ENCODE measurements around the gene BMX. TPM values are rescaled to one million over a fixed set of nuclear protein-coding genes. Genes with fewer than 3 reads are reported as not detected.

The BMX gene
- polyA plus RNA-seq, 1 experiment, result not detected

GRCh38 chrX:15523088-15523487, 22.5 kb downstream of the BMX start:
- H3K27me3 ChIP-seq (ENCODE audit: control insufficient read depth, insufficient read depth, low read length), result no peaks in the 10 kb centered on the region
- TF ChIP-seq CTCF (IDR thresholded peaks at IDR 0.05; ENCODE audit: insufficient read depth, low read depth, low read length), result no peak
- ChIA-PET CTCF (interaction anchor here (0.9 kb wide), 1 partner anchor 52 kb away, joined by 3 read pairs; no protein-coding TSS in a partner anchor), POLR2A (no interaction called here)
- no peaks in the 10 kb centered on the region for H3K36me3 ChIP-seq (ENCODE audit: control insufficient read depth, insufficient read depth, low read length)
- DNase-seq (ENCODE audit: low read depth), result no peak
- H3K4me3 ChIP-seq (ENCODE audit: low read depth, low read length), result no peak overlapping the region

GRCh38 chrX:15524417-15524816, 23.8 kb downstream of the BMX start:
- Histone ChIP-seq H3K4me3 (ENCODE audit: low read depth, low read length) (no peak overlapping the region), H3K36me3 (ENCODE audit: control insufficient read depth, insufficient read depth, low read length) (no peaks in the 10 kb centered on the region), H3K27me3 (ENCODE audit: control insufficient read depth, insufficient read depth, low read length) (no peaks in the 10 kb centered on the region)
- POLR2A ChIA-PET, result no interaction called here
- TF ChIP-seq CTCF (IDR thresholded peaks at IDR 0.05; ENCODE audit: insufficient read depth, low read depth, low read length), result no peak
- CTCF ChIA-PET, result interaction anchor here (0.7 kb wide), 1 partner anchor 12 kb away, joined by 3 read pairs; no protein-coding TSS in a partner anchor
- DNase-seq (ENCODE audit: low read depth), result peak; percentile 3

- TF ChIP-seq CTCF (IDR thresholded peaks at IDR 0.05; ENCODE audit: insufficient read depth, low read depth, low read length), result no peak
- Histone ChIP-seq H3K4me3 (ENCODE audit: low read depth, low read length) (no peak overlapping the region), H3K36me3 (ENCODE audit: control insufficient read depth, insufficient read depth, low read length) (no peaks in the 10 kb centered on the region), H3K27me3 (ENCODE audit: control insufficient read depth, insufficient read depth, low read length) (no peaks in the 10 kb centered on the region)
- POLR2A ChIA-PET, result no interaction called here
- no peak for DNase-seq (ENCODE audit: low read depth)
- CTCF ChIA-PET, result no interaction called here
Measured at GRCh38 chrX:15525664-15526416, 25.2 kb downstream of the BMX start.

GRCh38 chrX:15529165-15529564, 28.6 kb downstream of the BMX start:
- Histone ChIP-seq H3K27me3 (ENCODE audit: control insufficient read depth, insufficient read depth, low read length) (no peaks in the 10 kb centered on the region), H3K4me3 (ENCODE audit: low read depth, low read length) (no peak overlapping the region), H3K36me3 (ENCODE audit: control insufficient read depth, insufficient read depth, low read length) (no peaks in the 10 kb centered on the region)
- no peak for DNase-seq (ENCODE audit: low read depth)
- POLR2A ChIA-PET, result no interaction called here
- TF ChIP-seq CTCF (IDR thresholded peaks at IDR 0.05; ENCODE audit: insufficient read depth, low read depth, low read length), result no peak
- CTCF ChIA-PET, result interaction anchor here (0.6 kb wide), 1 partner anchor 24 kb away, joined by 3 read pairs; no protein-coding TSS in a partner anchor

GRCh38 chrX:15530318-15530717, 29.7 kb downstream of the BMX start:
- POLR2A ChIA-PET, result no interaction called here
- DNase-seq (ENCODE audit: low read depth), result no peak
- no peak overlapping the region for H3K4me3 ChIP-seq (ENCODE audit: low read depth, low read length)
- no peaks in the 10 kb centered on the region for H3K27me3 ChIP-seq (ENCODE audit: control insufficient read depth, insufficient read depth, low read length)
- no peak for TF ChIP-seq CTCF (IDR thresholded peaks at IDR 0.05; ENCODE audit: insufficient read depth, low read depth, low read length)
- no peaks in the 10 kb centered on the region for H3K36me3 ChIP-seq (ENCODE audit: control insufficient read depth, insufficient read depth, low read length)
- CTCF ChIA-PET, result no interaction called here

Data from BJ (cell line).